Psoas muscle (tissue), 8 donors: ENCODE results near the gene PCNX1. TPM values are rescaled to one million over a fixed set of nuclear protein-coding genes. Genes with fewer than 3 reads are reported as not detected.

Experiments used
- ATAC-seq, 4 donors: fragments of 200-7000 bp; cut with Tn5 transposase; one replicate each; pipeline ENCODE4 v1.9.1; 2020; ENCODE audit warnings: moderate library complexity in 3 of 4, mild to moderate bottlenecking in 2 of 4
- DNase-seq, 2 donors: peaks; one replicate each; pipeline ENCODE4 v3.0.0-alpha.2; 2020
- H3K27ac ChIP-seq: fragments of 200-600 bp; one replicate; pipeline ENCODE4 v1.8.0; 2022
- H3K27me3 ChIP-seq, 3 donors: fragments of 200-600 bp in 1 of 3; one replicate each; pipeline versions ENCODE4 v1.6.1 to v1.8.0; 2013 to 2022; ENCODE audit warnings: low read length in 2 of 3, mild to moderate bottlenecking in 2 of 3, moderate library complexity in 1 of 3; ENCODE audit not compliant: insufficient read depth in 3 of 3
- H3K36me3 ChIP-seq, 2 donors: fragments of 200-600 bp in 1 of 2; one replicate each; pipeline versions ENCODE4 v1.6.1 to v1.8.0; 2013 to 2022; ENCODE audit warnings: low read depth in 1 of 2, mild to moderate bottlenecking in 1 of 2, moderate library complexity in 1 of 2; ENCODE audit not compliant: insufficient read depth in 1 of 2
- H3K4me1 ChIP-seq: fragments of 200-600 bp; one replicate; pipeline ENCODE4 v1.8.0; 2022
- H3K4me3 ChIP-seq: fragments of 200-600 bp; one replicate; pipeline ENCODE4 v1.8.0; 2022; ENCODE audit warnings: mild to moderate bottlenecking
- H3K9me3 ChIP-seq: fragments of 200-600 bp; one replicate; pipeline ENCODE4 v1.8.0; 2022
- CTCF ChIP-seq: fragments of 200-600 bp; IDR thresholded peaks from one replicate; pipeline ENCODE4 v1.8.0; 2022; ENCODE audit warnings: antibody characterized with exemption
- WGBS, 3 donors: extraction: QIAGEN DNeasy Blood & Tissue Kit; methylation state at CpG; one replicate each; pipeline versions ENCODE4 v1.1.6 to v1.1.7; 2013; 5-methylcytosine and 5-hydroxymethylcytosine counted together
- intact Hi-C, 2 donors: fragments of 100-400 bp; cut with DNase I; formaldehyde crosslinking; loops; one replicate each; pipeline versions ENCODE4 v1.11.0 to v1.14.2; 2022
- polyA plus RNA-seq, 3 donors: library from polyadenylated mRNA; stranded (reverse); fragments of 200-250 nt; gene quantifications; one replicate each; pipeline ENCODE4 v1.2.3, GENCODE V29; 2013
- total RNA-seq, 4 donors: library from RNA; stranded (reverse); fragmentation: NEBNext Ultra II Directional in 2 of 4; extraction: Animal tissue kit (Norgen Biotek cat#: 25700) in 2 of 4; gene quantifications; one replicate each; pipeline versions ENCODE4 v1.2.1 to v1.2.4, GENCODE V29; 2021 to 2023
- donor health status: healthy with polysubstance abuse.
- donor health status: DM: no; HTN: no; CAD: no; lungs with moderate emphysema.
- donor health status: Bipolar disorder and iron deficiency.
- donor health status: healthy.
- donor health status: DM: yes; HTN: yes; CAD: no.
- donor health status: DM: no; HTN: no; CAD: no.
- donor health status: DM: no; HTN: no; CAD: no.
- donor health status: DM: yes; HTN: yes; CAD: no.

PCNX1 gene
- total and polyA plus RNA-seq, 7 donors, result 5.2 to 48.1 (median 29.1) TPM

GRCh38 chr14:71000091-71000490 is 92.8 kb downstream of the PCNX1 start:
- Histone ChIP-seq H3K9me3 (no peaks in the 10 kb centered on the region), H3K4me1 (no peaks in the 10 kb centered on the region), H3K27ac (no peak overlapping the region), H3K36me3 (peaks cover 0 to 23% of the 10 kb centered on the region in 2 donors), H3K4me3 (no peak overlapping the region), H3K27me3 (no peaks in the 10 kb centered on the region)
- DNase-seq (no peak), ATAC-seq (no peak)
- no peak for TF ChIP-seq CTCF
- 96 to 98% (median 96%) methylated on average over 2 of the region's 2 CpGs for WGBS, 3 donors
- intact Hi-C loops, result no loop called here

- Histone ChIP-seq H3K4me1 (no peaks in the 10 kb centered on the region), H3K4me3 (no peak overlapping the region), H3K27ac (no peak overlapping the region)
These were observed 94.5 kb downstream of the PCNX1 start for GRCh38 chr14:71001742-71002141.

GRCh38 chr14:71003156-71003555 is 95.9 kb downstream of the PCNX1 start:
- Histone ChIP-seq H3K4me1 (no peaks in the 10 kb centered on the region), H3K36me3 (peaks cover 0 to 13% of the 10 kb centered on the region in 2 donors), H3K27ac (no peak overlapping the region), H3K27me3 (no peaks in the 10 kb centered on the region), H3K4me3 (no peak overlapping the region), H3K9me3 (no peaks in the 10 kb centered on the region)
- DNase-seq (no peak), ATAC-seq (no peak)
- TF ChIP-seq CTCF, result no peak
- intact Hi-C loops, result no loop called here
- WGBS, 3 donors, result 95 to 97% (median 97%) methylated on average over 13 of the region's 13 CpGs

More at GRCh38 chr14:71001742-71002141, 94.5 kb downstream of the PCNX1 start:
- H3K9me3 ChIP-seq, result no peaks in the 10 kb centered on the region
- ATAC-seq (no peak), DNase-seq (no peak)
- peaks cover 0 to 13% of the 10 kb centered on the region in 2 donors for H3K36me3 ChIP-seq
- intact Hi-C loops, result no loop called here
- no peaks in the 10 kb centered on the region for H3K27me3 ChIP-seq
- WGBS, 3 donors, result 70 to 75% (median 71%) methylated on average over 5 of the region's 5 CpGs
- no peak for TF ChIP-seq CTCF

DNA sequence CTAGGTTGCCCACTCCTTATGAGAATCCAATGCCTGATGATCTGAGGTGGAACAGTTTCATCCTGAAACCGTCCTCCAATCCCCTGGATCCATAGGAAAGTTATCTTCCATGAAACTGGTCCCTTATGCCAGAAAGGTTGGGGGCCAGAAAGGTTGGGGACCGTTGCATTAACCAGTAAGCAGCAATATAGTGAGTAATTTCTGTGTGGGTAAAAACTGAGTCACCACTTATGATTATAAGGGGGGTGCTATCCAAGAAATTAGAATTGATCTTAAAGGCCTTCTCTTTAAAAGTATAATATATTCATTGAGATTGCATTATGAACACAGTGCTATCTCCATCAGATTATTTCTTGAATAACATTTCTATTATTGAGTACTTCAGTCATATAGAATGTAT is 97.2 kb downstream of the PCNX1 start:
- no peaks in the 10 kb centered on the region for H3K27me3 ChIP-seq
- no peak overlapping the region for H3K4me3 ChIP-seq
- H3K36me3 ChIP-seq, result peaks cover 0 to 13% of the 10 kb centered on the region in 2 donors
- no peak overlapping the region for H3K27ac ChIP-seq
- no peaks in the 10 kb centered on the region for H3K9me3 ChIP-seq
- TF ChIP-seq CTCF, result no peak
- intact Hi-C loops, result no loop called here
- ATAC-seq (no peak), DNase-seq (no peak)
- H3K4me1 ChIP-seq, result no peaks in the 10 kb centered on the region
- 93 to 98% (median 93%) methylated on average over 2 of the region's 2 CpGs for WGBS, 3 donors

GRCh38 chr14:71005076-71005475 is 97.8 kb downstream of the PCNX1 start:
- Histone ChIP-seq H3K27ac (no peak overlapping the region), H3K9me3 (no peaks in the 10 kb centered on the region), H3K4me3 (no peak overlapping the region), H3K36me3 (peaks cover 0 to 13% of the 10 kb centered on the region in 2 donors), H3K27me3 (no peaks in the 10 kb centered on the region), H3K4me1 (no peaks in the 10 kb centered on the region)
- TF ChIP-seq CTCF, result no peak
- 95 to 99% (median 96%) methylated on average over 4 of the region's 4 CpGs for WGBS, 3 donors
- DNase-seq, result no peak
- intact Hi-C loops, result no loop called here
- ATAC-seq, result no peak
